GM12874 (cell line): ENCODE data around the gene MYO16.

ENCODE experiments used
- CTCF ChIP-seq: IDR thresholded peaks from 2 replicates; pipeline ENCODE4 v1.5.1; 2011; ENCODE audit warnings: low read depth, mild to moderate bottlenecking, control low read depth, low read length, moderate library complexity; ENCODE audit not compliant: insufficient read depth

MYO16 gene

GRCh38 chr13:108889324-108889984 lies 260.0 kb downstream of the MYO16 start:
- TF ChIP-seq CTCF, result no peak

GRCh38 chr13:108895220-108895704 lies 265.9 kb downstream of the MYO16 start:
- peak; percentile 11; the same call in 1 of the 2 replicates for TF ChIP-seq CTCF

DNA sequence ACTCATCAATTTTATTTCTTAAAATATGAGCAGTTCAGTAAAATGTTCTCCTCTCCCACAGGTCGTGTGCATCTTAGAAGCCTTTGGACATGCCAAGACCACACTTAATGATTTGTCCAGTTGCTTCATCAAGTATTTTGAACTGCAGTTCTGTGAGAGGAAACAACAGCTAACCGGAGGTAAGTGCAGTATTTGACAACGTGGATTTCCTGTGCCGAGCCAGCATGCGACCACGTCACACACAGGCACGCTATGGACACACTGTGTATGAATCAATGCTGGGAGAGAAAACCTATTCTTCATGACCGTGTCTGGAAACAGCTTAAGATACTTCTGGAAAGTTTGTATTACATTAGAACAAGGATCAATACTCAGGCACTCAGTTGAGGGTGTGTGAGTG lies 268.5 kb downstream of the MYO16 start:
- no peak for TF ChIP-seq CTCF

DNA sequence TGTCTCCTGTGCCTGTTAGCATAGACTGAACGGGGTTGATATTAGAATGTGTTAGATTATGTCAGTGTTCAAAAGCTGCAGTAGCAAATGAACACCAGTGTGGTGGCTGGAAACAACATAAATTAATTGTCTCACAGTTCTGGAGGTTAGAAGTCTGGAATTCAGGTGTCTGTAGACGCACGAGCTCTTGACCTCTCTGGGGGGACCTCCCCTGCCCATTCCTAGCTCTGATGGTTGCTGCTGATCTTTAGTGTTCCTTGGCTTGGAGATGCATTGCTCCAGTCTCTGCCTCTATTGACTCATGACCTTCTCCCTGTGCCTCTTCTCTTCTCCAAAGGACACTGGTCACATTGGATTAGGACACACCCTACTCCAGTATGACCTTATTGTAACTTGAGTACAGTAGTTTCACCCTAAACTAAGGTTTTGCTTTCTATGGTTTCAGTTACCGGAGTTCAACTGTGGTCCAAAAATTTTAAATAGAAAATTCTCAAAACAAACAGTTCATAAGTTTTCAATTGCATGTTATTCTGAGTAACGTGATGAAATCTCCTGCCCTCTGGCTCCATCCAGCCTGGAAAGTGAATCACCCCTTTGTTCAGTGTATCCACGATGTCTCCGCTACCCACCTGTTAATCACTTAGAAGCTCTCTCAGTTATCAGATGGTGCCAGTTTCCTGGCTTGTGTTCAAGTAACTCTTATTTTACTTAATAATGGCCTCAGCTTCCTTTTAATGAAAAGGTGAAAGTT lies 273.2 kb downstream of the MYO16 start:
- TF ChIP-seq CTCF, result no peak

DNA sequence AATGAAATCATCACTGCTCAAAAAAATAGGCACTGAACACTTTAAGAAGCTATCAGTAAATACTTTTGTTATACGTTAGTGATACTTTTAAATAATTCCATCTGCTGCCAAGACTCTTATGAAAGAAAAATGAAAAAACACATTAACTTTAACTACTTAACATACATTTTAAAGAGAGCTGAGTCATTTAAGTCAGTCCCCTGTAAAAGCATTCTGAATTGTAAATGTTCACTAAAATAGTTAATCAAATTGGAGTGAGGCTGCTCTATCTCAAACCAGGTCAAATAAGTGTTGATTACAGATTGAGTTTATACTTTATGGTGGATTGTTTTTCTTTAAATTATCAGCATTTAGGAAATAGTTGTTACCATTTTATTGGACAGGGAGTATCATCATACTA lies 274.2 kb downstream of the MYO16 start:
- no peak for TF ChIP-seq CTCF

DNA sequence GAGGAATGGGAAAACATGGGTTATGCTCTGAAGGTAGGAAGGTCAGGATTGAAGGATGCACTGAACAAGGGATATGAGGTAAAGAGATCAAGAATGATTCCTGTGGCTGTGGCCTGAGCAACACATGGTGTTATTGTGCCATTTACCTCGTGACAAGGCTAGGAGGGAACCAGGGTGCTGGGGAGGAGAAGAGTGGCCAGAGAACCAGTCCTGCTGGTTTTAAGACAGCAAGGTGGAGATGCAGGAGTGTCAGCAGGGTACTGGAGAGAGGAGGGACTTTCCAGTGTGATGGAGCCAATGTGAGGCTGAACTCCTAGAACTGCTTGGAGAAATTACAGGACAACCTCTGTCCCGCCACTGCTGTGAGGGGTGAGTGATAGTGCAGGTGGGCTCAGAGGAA lies 282.4 kb downstream of the MYO16 start:
- TF ChIP-seq CTCF, result no peak

DNA sequence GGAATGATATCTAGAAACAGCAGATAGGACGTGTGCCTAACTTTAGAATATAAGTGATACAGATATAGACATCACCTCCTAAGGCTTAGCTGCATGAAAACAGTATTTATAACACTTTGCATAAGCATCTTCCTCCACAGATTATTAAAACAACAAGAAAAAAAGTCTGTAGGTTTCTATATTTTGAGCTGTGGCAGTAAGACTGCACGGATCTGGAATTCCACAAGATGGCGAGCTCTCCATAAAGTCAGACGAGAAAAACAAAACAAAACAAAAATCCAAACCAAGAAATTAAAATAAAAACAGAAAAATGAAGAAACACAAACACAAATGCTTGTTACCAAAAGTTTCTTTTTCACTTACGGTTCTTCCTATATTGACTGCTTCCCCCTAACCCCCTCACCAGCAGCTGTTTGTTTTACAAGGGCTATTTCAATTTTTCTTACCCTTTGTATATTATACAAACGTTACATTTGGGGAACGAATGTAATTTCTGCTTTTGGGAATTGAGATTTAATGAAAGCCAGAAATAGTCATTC lies 285.8 kb downstream of the MYO16 start:
- TF ChIP-seq CTCF, result peak; percentile 24; the same call in 1 of the 2 replicates
